H1 (cell line): ENCODE results near the gene CCNK. TPM values are rescaled to one million over a fixed set of nuclear protein-coding genes. Genes with fewer than 3 reads are reported as not detected.

Source experiments
- CTCF ChIA-PET: fragments of 300-600 bp; sonication (Branson Sonifier 250); formaldehyde crosslinking; loops from one replicate; lab custom pipeline; 2021; ENCODE audit not compliant: partially characterized antibody; lab: Charles Lee
- POLR2A ChIA-PET: fragments of 300-600 bp; sonication (Branson Sonifier 250); formaldehyde crosslinking; loops from one replicate; lab custom pipeline; 2021; ENCODE audit warnings: inconsistent platforms; ENCODE audit not compliant: partially characterized antibody; lab: Charles Lee
- DNase-seq, 2 experiments: peaks; one replicate each; pipeline versions ENCODE4 v3.0.0 to v3.0.0-alpha.2; 2010 to 2022; ENCODE audit warnings: low spot score in 2 of 2, low read depth in 1 of 2, mixed read lengths in 1 of 2
- FAIRE-seq: peaks from 2 replicates; lab custom pipeline; 2011; peaks lifted over from hg19 to GRCh38; lab: Jason Lieb, UNC
- H2AFZ ChIP-seq: 2 replicates; pipeline ENCODE4 v1.8.1; 2012; ENCODE audit warnings: low read length, inconsistent platforms
- H2AK5ac ChIP-seq: 2 replicates; pipeline ENCODE4 v1.6.1; 2013; ENCODE audit warnings: low read depth, low read length
- H2BK120ac ChIP-seq: replicated peaks from 2 replicates; pipeline ENCODE3; 2013; ENCODE audit warnings: low read depth, low read length, inconsistent platforms
- H2BK12ac ChIP-seq: 2 replicates; pipeline ENCODE4 v1.6.1; 2013; ENCODE audit warnings: low read depth, low read length
- H2BK15ac ChIP-seq: 2 replicates; pipeline ENCODE4 v1.6.1; 2013; ENCODE audit warnings: low read length
- H2BK20ac ChIP-seq: 2 replicates; pipeline ENCODE4 v1.6.1; 2013; ENCODE audit warnings: low read length
- H2BK5ac ChIP-seq: 2 replicates; pipeline ENCODE4 v1.6.1; 2013; ENCODE audit warnings: low read depth, low read length
- H3K14ac ChIP-seq: 2 replicates; pipeline ENCODE4 v1.6.1; 2013; ENCODE audit warnings: inconsistent platforms; ENCODE audit not compliant: insufficient read length
- H3K18ac ChIP-seq: 2 replicates; pipeline ENCODE4 v1.6.1; 2013; ENCODE audit warnings: low read length; ENCODE audit errors: extremely low read depth
- H3K23ac ChIP-seq: 2 replicates; pipeline ENCODE4 v1.6.1; 2013; ENCODE audit warnings: inconsistent platforms; ENCODE audit not compliant: insufficient read length
- H3K23me2 ChIP-seq: 2 replicates; pipeline ENCODE4 v1.6.1; 2013; ENCODE audit warnings: low read depth, low read length
- H3K27ac ChIP-seq: 2 replicates; pipeline ENCODE4 v1.6.1; 2011; ENCODE audit warnings: low read depth, low read length, inconsistent platforms
- H3K27me3 ChIP-seq, 4 experiments: replicated peaks in 1 of 4; 1 replicate in 1 of 4; 2 replicates in 3 of 4; pipeline versions ENCODE4 v1.6.1 to v1.8.1; 2011 to 2013; ENCODE audit warnings: low read length in 3 of 4, mild to moderate bottlenecking in 3 of 4, inconsistent platforms in 2 of 4, mixed read lengths in 2 of 4, moderate library complexity in 1 of 4; ENCODE audit not compliant: control insufficient read depth in 3 of 4, insufficient read depth in 3 of 4; ENCODE audit errors: extremely low read depth in 1 of 4
- H3K36me3 ChIP-seq, 4 experiments: 2 replicates each; pipeline versions ENCODE4 v1.6.1 to v1.8.1; 2011 to 2013; ENCODE audit warnings: mild to moderate bottlenecking in 4 of 4, low read length in 3 of 4, moderate library complexity in 2 of 4, control low read depth in 1 of 4, inconsistent platforms in 1 of 4; ENCODE audit not compliant: insufficient read depth in 4 of 4, control insufficient read depth in 2 of 4
- H3K4ac ChIP-seq: replicated peaks from 2 replicates; pipeline ENCODE3; 2013; ENCODE audit warnings: low read length, low read depth, mixed read lengths, inconsistent platforms; ENCODE audit not compliant: insufficient read length
- H3K4me1 ChIP-seq, 4 experiments: replicated peaks in 1 of 4; 1 replicate in 1 of 4; 2 replicates in 3 of 4; pipeline versions ENCODE4 v1.6.1 to v1.8.1; 2011 to 2013; ENCODE audit warnings: low read length in 3 of 4, inconsistent platforms in 2 of 4, mixed read lengths in 1 of 4; ENCODE audit not compliant: insufficient read depth in 4 of 4, control insufficient read depth in 3 of 4
- H3K4me2 ChIP-seq, 2 experiments: 2 replicates each; pipeline versions ENCODE4 v1.6.1 to v1.8.1; 2011 to 2013; ENCODE audit warnings: low read depth in 2 of 2, low read length in 2 of 2, control low read depth in 1 of 2, inconsistent platforms in 1 of 2, mild to moderate bottlenecking in 1 of 2; ENCODE audit not compliant: insufficient read depth in 1 of 2
- H3K4me3 ChIP-seq, 4 experiments: fragments of 200-600, 300-600 bp in 1 of 4; sonication (generic), shearing (Covaris generic), sonication (Bioruptor Twin) in 1 of 4; 2 replicates each; pipeline versions ENCODE4 v1.5.1 to v1.8.1; 2011 to 2016; ENCODE audit warnings: low read length in 4 of 4, low read depth in 3 of 4, control low read depth in 2 of 4, inconsistent platforms in 2 of 4, mild to moderate bottlenecking in 2 of 4, mixed read lengths in 1 of 4, moderate library complexity in 1 of 4; ENCODE audit not compliant: insufficient read depth in 2 of 4; ENCODE audit errors: extremely low read depth in 1 of 4
- H3K56ac ChIP-seq: replicated peaks from 2 replicates; pipeline ENCODE3; 2013; ENCODE audit warnings: low read depth, mild to moderate bottlenecking, mixed read lengths, low read length, inconsistent platforms; ENCODE audit not compliant: insufficient read length
- H3K79me1 ChIP-seq: 2 replicates; pipeline ENCODE4 v1.6.1; 2013; ENCODE audit warnings: low read depth, low read length, control low read depth
- H3K79me2 ChIP-seq, 2 experiments: 2 replicates each; pipeline versions ENCODE4 v1.6.1 to v1.8.1; 2012 to 2013; ENCODE audit warnings: low read length in 2 of 2, mild to moderate bottlenecking in 2 of 2, inconsistent platforms in 1 of 2; ENCODE audit not compliant: insufficient read depth in 2 of 2, control insufficient read depth in 1 of 2
- H3K9ac ChIP-seq, 4 experiments: replicated peaks in 1 of 4; 1 replicate in 1 of 4; 2 replicates in 3 of 4; pipeline versions ENCODE4 v1.6.1 to v1.8.1; 2011 to 2013; ENCODE audit warnings: low read depth in 3 of 4, low read length in 3 of 4, control low read depth in 2 of 4, mild to moderate bottlenecking in 2 of 4, moderate library complexity in 2 of 4, inconsistent platforms in 1 of 4; ENCODE audit errors: extremely low read depth in 1 of 4
- H3K9me3 ChIP-seq, 2 experiments: 2 replicates each; pipeline versions ENCODE4 v1.6.1 to v1.8.1; 2012 to 2013; ENCODE audit warnings: mild to moderate bottlenecking in 2 of 2, moderate library complexity in 2 of 2, control low read depth in 1 of 2, inconsistent platforms in 1 of 2, low read depth in 1 of 2, low read length in 1 of 2, mixed read lengths in 1 of 2; ENCODE audit not compliant: insufficient read depth in 2 of 2
- H4K20me1 ChIP-seq, 2 experiments: replicated peaks in 1 of 2; 2 replicates each; pipeline versions ENCODE3 to v1.8.1; 2011 to 2013; ENCODE audit warnings: inconsistent platforms in 2 of 2, low read length in 2 of 2, mild to moderate bottlenecking in 1 of 2; ENCODE audit not compliant: insufficient read depth in 2 of 2, control insufficient read depth in 1 of 2
- H4K5ac ChIP-seq: 2 replicates; pipeline ENCODE4 v1.6.1; 2013; ENCODE audit warnings: low read length, low read depth, mixed read lengths, inconsistent platforms; ENCODE audit not compliant: insufficient read length
- H4K8ac ChIP-seq: 2 replicates; pipeline ENCODE4 v1.8.0; 2013; ENCODE audit warnings: mild to moderate bottlenecking, moderate library complexity, low read length, inconsistent platforms; ENCODE audit not compliant: insufficient read depth; ENCODE audit errors: extremely low read depth
- H4K91ac ChIP-seq: replicated peaks from 2 replicates; pipeline ENCODE3; 2013; ENCODE audit warnings: low read length, mixed read lengths, inconsistent platforms; ENCODE audit not compliant: insufficient read length
- POLR2AphosphoS5 ChIP-seq: IDR thresholded peaks from 2 replicates; pipeline ENCODE4 v1.6.1; 2011; ENCODE audit warnings: low read depth, low read length
- RXRA ChIP-seq: IDR thresholded peaks from 2 replicates; pipeline ENCODE4 v1.6.1; 2011; ENCODE audit warnings: low read depth, mild to moderate bottlenecking, low read length, moderate library complexity; ENCODE audit not compliant: insufficient read depth
- SAP30 ChIP-seq: fragments of 300-600 bp; sonication (generic); IDR thresholded peaks from 2 replicates; pipeline ENCODE4 v1.7.1; 2012; ENCODE audit warnings: low read length, moderate library complexity, mild to moderate bottlenecking, inconsistent platforms; ENCODE audit not compliant: insufficient read depth, insufficient replicate concordance
- SIRT6 ChIP-seq: IDR thresholded peaks from one replicate; pipeline ENCODE4 v1.7.1; 2012; ENCODE audit warnings: low read length, inconsistent platforms
- SP2 ChIP-seq: IDR thresholded peaks from 2 replicates; pipeline ENCODE4 v1.6.1; 2012; ENCODE audit warnings: mild to moderate bottlenecking, low read length, inconsistent platforms
- WGBS, 2 experiments: shearing (Covaris generic) in 1 of 2; methylation state at CpG; one replicate each; pipeline versions ENCODE4 v1.1.6 to v1.1.7; 2013 to 2015; ENCODE audit warnings: low lambda C conversion rate in 2 of 2, mixed read lengths in 2 of 2, inconsistent platforms in 1 of 2, low coverage in 1 of 2, missing lambda C conversion rate in 1 of 2; ENCODE audit not compliant: insufficient replicate concordance in 2 of 2, insufficient coverage in 1 of 2, insufficient read length in 1 of 2; ENCODE audit errors: extremely low coverage in 1 of 2, missing lambda C conversion rate in 1 of 2; 5-methylcytosine and 5-hydroxymethylcytosine counted together
- polyA plus RNA-seq, 7 experiments: library from polyadenylated mRNA; depleted of rRNA in 3 of 7; stranded (reverse) in 5 of 7; unstranded in 2 of 7; fragments of >200 nt in 5 of 7; fragments of 200-250 nt in 2 of 7; gene quantifications; 1 replicate in 5 of 7; 2 replicates in 1 of 7; 4 replicates in 1 of 7; pipeline versions ENCODE4 v1.2.1 to v1.2.3, GENCODE V29; 2011 to 2013; ENCODE audit warnings: missing spikeins in 2 of 7, mixed read lengths in 2 of 7
- total RNA-seq: library from RNA; stranded (reverse); fragmentation: NEBNext Ultra II Directional; extraction: Animal tissue kit (Norgen Biotek cat#: 25700); gene quantifications from 2 replicates; pipeline ENCODE4 v1.2.1, GENCODE V29; 2021

CCNK gene
- total and polyA plus RNA-seq, 2 of the 8 experiments (the other 6 are each of a cell fraction or from before 2014, with no cell fraction given) = 10.7 to 82.7 TPM

DNA sequence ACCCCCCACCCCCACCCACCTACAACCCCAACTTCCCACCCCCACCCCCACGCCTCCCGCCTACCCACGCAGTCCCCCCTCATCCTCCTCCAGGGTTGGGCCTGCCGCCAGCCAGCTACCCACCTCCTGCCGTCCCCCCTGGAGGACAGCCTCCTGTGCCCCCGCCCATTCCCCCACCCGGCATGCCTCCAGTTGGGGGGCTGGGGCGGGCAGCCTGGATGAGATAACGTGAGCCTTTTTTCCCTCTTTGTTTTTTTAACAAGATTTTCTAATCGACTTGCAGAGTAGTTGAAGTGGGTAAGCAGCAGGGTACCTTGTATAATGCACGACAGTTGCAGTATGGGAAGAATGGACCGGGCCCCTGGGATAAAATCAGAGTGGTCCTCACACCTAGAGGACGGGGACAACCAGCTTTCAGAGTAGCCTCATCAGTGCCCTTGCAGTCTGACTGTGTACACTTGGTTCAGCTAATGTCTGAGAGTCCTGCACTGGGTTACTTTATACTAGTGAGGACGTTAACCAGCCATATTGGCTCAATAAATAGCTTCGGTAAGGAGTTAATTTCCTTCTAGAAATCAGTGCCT lies 29.4 kb downstream of the CCNK start:
- no peak for FAIRE-seq
- Histone ChIP-seq H3K4me1 (peaks cover 0 to 9% (median 3%) of the 10 kb centered on the region in 4 experiments; a peak in 3 of 7 replicates), H3K23me2 (no peaks in the 10 kb centered on the region), H3K36me3 (peaks cover 22 to 47% (median 27%) of the 10 kb centered on the region in 4 experiments), H2BK5ac (no peak overlapping the region), H3K9me3 (no peaks in the 10 kb centered on the region), H3K9ac (no peak overlapping the region), H3K4ac (no peak overlapping the region), H2AFZ (no peak overlapping the region), H4K5ac (no peak overlapping the region), H2AK5ac (no peak overlapping the region), H3K79me1 (no peaks in the 10 kb centered on the region; the same call in none of the 2 replicates), H2BK12ac (no peak overlapping the region), H3K56ac (no peak overlapping the region), H3K27me3 (no peaks in the 10 kb centered on the region; a peak in 1 of 7 replicates), H3K27ac (no peak overlapping the region), H3K14ac (no peak overlapping the region), H2BK20ac (no peak overlapping the region), H4K20me1 (peaks cover 2 to 7% of the 10 kb centered on the region in 2 experiments), H3K4me3 (no peak overlapping the region), H3K4me2 (no peak overlapping the region), H3K23ac (no peak overlapping the region), H2BK15ac (no peak overlapping the region), H3K18ac (no peak overlapping the region), H2BK120ac (no peak overlapping the region), H4K91ac (no peak overlapping the region), H3K79me2 (no peaks in the 10 kb centered on the region), H4K8ac (no peak overlapping the region)
- no peak for DNase-seq
- POLR2A ChIA-PET = interaction anchor here (2.1 kb wide), 1 partner anchor 112 kb away, joined by 5 read pairs; no protein-coding TSS in a partner anchor
- TF ChIP-seq SIRT6 = no peak
- no peak for TF ChIP-seq SP2
- no peak for TF ChIP-seq POLR2AphosphoS5
- no peak for TF ChIP-seq RXRA
- TF ChIP-seq SAP30 = no peak
- 71% methylated on average over 9 of the region's 15 CpGs; no CpG with 5 or more reads in 1 of the 2 experiments for WGBS, 2 experiments
- CTCF ChIA-PET = interaction anchor here (0.5 to 1.0 kb wide), 4 partner anchors 14 to 388 kb away, joined by 3 read pairs; no protein-coding TSS in a partner anchor
